BLaER1 treated with 17β-estradiol and CSF1 and Interleukin-3, amounts not matched to agents 10 nM and 100 nM (cell line): ENCODE measurements around the gene GHRH.
A peak's percentile ranks its signal among the peaks of the same experiment; 100 is the strongest.

Source experiments
- H3K27ac ChIP-seq, 11 experiments: shearing (Covaris generic); formaldehyde crosslinking; 2 replicates each; pipeline ENCODE4 v1.8.1; 2022
- H3K27me3 ChIP-seq, 11 experiments: shearing (Covaris generic); formaldehyde crosslinking; 2 replicates each; pipeline ENCODE4 v1.8.1; 2022
- H3K36me3 ChIP-seq, 11 experiments: shearing (Covaris generic); formaldehyde crosslinking; 2 replicates each; pipeline ENCODE4 v1.8.1; 2022
- H3K4me1 ChIP-seq, 10 experiments: shearing (Covaris generic); formaldehyde crosslinking; 2 replicates each; pipeline ENCODE4 v1.8.1; 2022
- H3K4me2 ChIP-seq, 11 experiments: shearing (Covaris generic); formaldehyde crosslinking; 2 replicates each; pipeline ENCODE4 v1.8.1; 2022
- H3K4me3 ChIP-seq, 10 experiments: shearing (Covaris generic); formaldehyde crosslinking; 2 replicates each; pipeline ENCODE4 v1.8.1; 2022
- H3K9ac ChIP-seq, 11 experiments: shearing (Covaris generic); formaldehyde crosslinking; 2 replicates each; pipeline ENCODE4 v1.8.1; 2022
- H3K9me3 ChIP-seq, 11 experiments: shearing (Covaris generic); formaldehyde crosslinking; replicated peaks in 1 of 11; 2 replicates each; pipeline ENCODE4 v1.8.1; 2022
- H4K20me1 ChIP-seq, 11 experiments: shearing (Covaris generic); formaldehyde crosslinking; 2 replicates each; pipeline ENCODE4 v1.8.1; 2022
- Cebpa-rat ChIP-seq, 11 experiments: shearing (Covaris generic); IDR thresholded peaks; 2 replicates each; pipeline ENCODE4 v1.8.1; 2022

GHRH gene

GRCh38 chr20:37284691-37285161, 23.1 kb upstream of the GHRH start:
- Histone ChIP-seq H3K4me1 (peaks cover 0 to 29% (median 21%) of the 10 kb centered on the region in 10 experiments; a peak in 18 of 20 replicates), H3K4me2 (no peak overlapping the region)

GRCh38 chr20:37283530-37284195, 22.0 kb upstream of the GHRH start:
- Histone ChIP-seq H3K27me3 (no peaks in the 10 kb centered on the region), H3K36me3 (no peaks in the 10 kb centered on the region), H3K4me1 (peaks cover 0 to 24% (median 15%) of the 10 kb centered on the region in 10 experiments; a peak in 18 of 20 replicates), H3K9me3 (no peaks in the 10 kb centered on the region), H3K4me3 (no peak overlapping the region), H3K27ac (no peak overlapping the region), H4K20me1 (no peaks in the 10 kb centered on the region), H3K9ac (no peak overlapping the region), H3K4me2 (no peak overlapping the region)
- TF ChIP-seq Cebpa-rat (IDR thresholded peaks at IDR 0.05): no peak

More at GRCh38 chr20:37284691-37285161, 23.1 kb upstream of the GHRH start:
- no peaks in the 10 kb centered on the region for H3K27me3 ChIP-seq
- H3K4me3 ChIP-seq: no peak overlapping the region
- TF ChIP-seq Cebpa-rat (IDR thresholded peaks at IDR 0.05): no peak
- no peak overlapping the region for H3K9ac ChIP-seq
- no peaks in the 10 kb centered on the region for H4K20me1 ChIP-seq
- no peaks in the 10 kb centered on the region for H3K36me3 ChIP-seq
- H3K9me3 ChIP-seq: no peaks in the 10 kb centered on the region
- H3K27ac ChIP-seq: no peak overlapping the region

- Histone ChIP-seq H3K9me3 (no peaks in the 10 kb centered on the region), H3K4me2 (peak overlapping the region in 8 of 11 experiments; percentile 0 to 46 (median 8); a peak in 5 of 22 replicates), H4K20me1 (no peaks in the 10 kb centered on the region), H3K27me3 (no peaks in the 10 kb centered on the region), H3K4me3 (no peak overlapping the region), H3K9ac (0 out of 22 replicates have a peak overlapping the region, but pooled peaks of 2 of the 11 experiments have one; percentile 4 to 21), H3K27ac (peak overlapping the region in 1 of 11 experiments; percentile 20; a peak in 1 of 22 replicates), H3K36me3 (no peaks in the 10 kb centered on the region), H3K4me1 (peaks cover 2 to 27% (median 14%) of the 10 kb centered on the region in 10 experiments; a peak in 19 of 20 replicates)
- TF ChIP-seq Cebpa-rat (IDR thresholded peaks at IDR 0.05): no peak
Measured at GRCh38 chr20:37282556-37282955, 20.9 kb upstream of the GHRH start.

- no peak overlapping the region for H3K4me2 ChIP-seq
- no peak overlapping the region for H3K27ac ChIP-seq
- no peaks in the 10 kb centered on the region for H3K36me3 ChIP-seq
Measured at GRCh38 chr20:37280403-37280802, 18.8 kb upstream of the GHRH start.

GRCh38 chr20:37279820-37280219, 18.2 kb upstream of the GHRH start:
- H3K4me1 ChIP-seq: peaks cover 29 to 54% (median 41%) of the 10 kb centered on the region in 10 experiments
- H4K20me1 ChIP-seq: no peaks in the 10 kb centered on the region
- no peak overlapping the region for H3K27ac ChIP-seq
- no peak overlapping the region for H3K9ac ChIP-seq
- H3K4me2 ChIP-seq: no peak overlapping the region
- H3K36me3 ChIP-seq: no peaks in the 10 kb centered on the region
- no peak for TF ChIP-seq Cebpa-rat (IDR thresholded peaks at IDR 0.05)
- H3K9me3 ChIP-seq: no peaks in the 10 kb centered on the region
- no peaks in the 10 kb centered on the region for H3K27me3 ChIP-seq
- H3K4me3 ChIP-seq: no peak overlapping the region

More at GRCh38 chr20:37280403-37280802, 18.8 kb upstream of the GHRH start:
- Histone ChIP-seq H4K20me1 (no peaks in the 10 kb centered on the region), H3K4me3 (no peak overlapping the region), H3K9me3 (no peaks in the 10 kb centered on the region), H3K9ac (no peak overlapping the region), H3K27me3 (no peaks in the 10 kb centered on the region), H3K4me1 (peaks cover 23 to 48% (median 36%) of the 10 kb centered on the region in 10 experiments)
- TF ChIP-seq Cebpa-rat (IDR thresholded peaks at IDR 0.05): no peak

- no peak overlapping the region for H3K4me2 ChIP-seq
- H3K27me3 ChIP-seq: no peaks in the 10 kb centered on the region
- H3K27ac ChIP-seq: no peak overlapping the region
- H3K9ac ChIP-seq: no peak overlapping the region
- H3K4me3 ChIP-seq: no peak overlapping the region
- H4K20me1 ChIP-seq: no peaks in the 10 kb centered on the region
- H3K4me1 ChIP-seq: peaks cover 32 to 61% (median 49%) of the 10 kb centered on the region in 10 experiments
- H3K9me3 ChIP-seq: no peaks in the 10 kb centered on the region
- H3K36me3 ChIP-seq: no peaks in the 10 kb centered on the region
- no peak for TF ChIP-seq Cebpa-rat (IDR thresholded peaks at IDR 0.05)
Measured at GRCh38 chr20:37278966-37279590, 17.5 kb upstream of the GHRH start.

- TF ChIP-seq Cebpa-rat (IDR thresholded peaks at IDR 0.05): no peak
- Histone ChIP-seq H3K9me3 (no peaks in the 10 kb centered on the region), H3K36me3 (no peaks in the 10 kb centered on the region), H3K4me2 (peak overlapping the region; percentile 49 to 91 (median 84)), H3K4me1 (peaks cover 32 to 71% (median 54%) of the 10 kb centered on the region in 10 experiments), H3K27ac (peak overlapping the region in 10 of 11 experiments; percentile 49 to 99 (median 90); a peak in 19 of 22 replicates), H3K27me3 (no peaks in the 10 kb centered on the region), H3K9ac (peak overlapping the region in 10 of 11 experiments; percentile 2 to 89 (median 54); a peak in 16 of 22 replicates), H4K20me1 (no peaks in the 10 kb centered on the region), H3K4me3 (0 out of 20 replicates have a peak overlapping the region, but pooled peaks of 1 of the 10 experiments have one; percentile 9)
Measured at GRCh38 chr20:37277253-37277593, 15.6 kb upstream of the GHRH start.

GRCh38 chr20:37276494-37277252, 15.1 kb upstream of the GHRH start:
- peak overlapping the region in 10 of 11 experiments; percentile 2 to 89 (median 54); a peak in 16 of 22 replicates for H3K9ac ChIP-seq

More at GRCh38 chr20:37276494-37277252, 15.1 kb upstream of the GHRH start:
- Histone ChIP-seq H3K27ac (peak overlapping the region; percentile 31 to 99 (median 90); a peak in 19 of 22 replicates), H3K4me3 (0 out of 20 replicates have a peak overlapping the region, but pooled peaks of 1 of the 10 experiments have one; percentile 9), H4K20me1 (no peaks in the 10 kb centered on the region), H3K36me3 (no peaks in the 10 kb centered on the region), H3K4me1 (peaks cover 32 to 71% (median 57%) of the 10 kb centered on the region in 10 experiments), H3K9me3 (no peaks in the 10 kb centered on the region), H3K4me2 (peak overlapping the region; percentile 49 to 91 (median 84)), H3K27me3 (no peaks in the 10 kb centered on the region)
- no peak for TF ChIP-seq Cebpa-rat (IDR thresholded peaks at IDR 0.05)
